ENCODE measurements around the gene ROBO1. TPM values are rescaled to one million over a fixed set of nuclear protein-coding genes. Genes with fewer than 3 reads are reported as not detected.

Gene ROBO1
- total RNA-seq, 1 donor, result 88.5 TPM

- peak; percentile 23 for DNase-seq (ENCODE audit: low read depth)
- no peak for TF ChIP-seq CTCF (IDR thresholded peaks at IDR 0.05; ENCODE audit: insufficient read depth, low read depth, low read length)
- no peak overlapping the region for H3K4me3 ChIP-seq (ENCODE audit: low read depth, low read length)
Observed at GRCh38 chr3:79383402-79384012, 384.3 kb downstream of the ROBO1 start.

- H3K4me3 ChIP-seq (ENCODE audit: low read depth, low read length), result no peak overlapping the region
- DNase-seq (ENCODE audit: low read depth), result no peak
- no peak for TF ChIP-seq CTCF (IDR thresholded peaks at IDR 0.05; ENCODE audit: insufficient read depth, low read depth, low read length)
Observed at GRCh38 chr3:79380581-79380980, 387.2 kb downstream of the ROBO1 start.

- H3K4me3 ChIP-seq (ENCODE audit: low read depth, low read length), result no peak overlapping the region
- DNase-seq (ENCODE audit: low read depth), result no peak
- TF ChIP-seq CTCF (IDR thresholded peaks at IDR 0.05; ENCODE audit: insufficient read depth, low read depth, low read length), result no peak
Observed at GRCh38 chr3:79378064-79378463, 389.7 kb downstream of the ROBO1 start.

- H3K4me3 ChIP-seq (ENCODE audit: low read depth, low read length), result no peak overlapping the region
- DNase-seq (ENCODE audit: low read depth), result peak; percentile 14
- peak; percentile 30 for TF ChIP-seq CTCF (IDR thresholded peaks at IDR 0.05; ENCODE audit: insufficient read depth, low read depth, low read length)
Observed at GRCh38 chr3:79369306-79369705, 398.5 kb downstream of the ROBO1 start.

- TF ChIP-seq CTCF (IDR thresholded peaks at IDR 0.05; ENCODE audit: insufficient read depth, low read depth, low read length), result no peak
- no peak overlapping the region for H3K4me3 ChIP-seq (ENCODE audit: low read depth, low read length)
- DNase-seq (ENCODE audit: low read depth), result peak; percentile 7
Observed at GRCh38 chr3:79368403-79368802, 399.4 kb downstream of the ROBO1 start.

GRCh38 chr3:79367803-79368202 lies 400.0 kb downstream of the ROBO1 start:
- no peak overlapping the region for H3K4me3 ChIP-seq (ENCODE audit: low read depth, low read length)
- TF ChIP-seq CTCF (IDR thresholded peaks at IDR 0.05; ENCODE audit: insufficient read depth, low read depth, low read length), result no peak
- no peak for DNase-seq (ENCODE audit: low read depth)

- no peak for TF ChIP-seq CTCF (IDR thresholded peaks at IDR 0.05; ENCODE audit: insufficient read depth, low read depth, low read length)
- peak; percentile 6 for DNase-seq (ENCODE audit: low read depth)
- H3K4me3 ChIP-seq (ENCODE audit: low read depth, low read length), result no peak overlapping the region
Observed at GRCh38 chr3:79367066-79367465, 400.7 kb downstream of the ROBO1 start.
